Endodermal cell (in vitro differentiated cells): ENCODE data around the gene YIF1B. TPM values are rescaled to one million over a fixed set of nuclear protein-coding genes. Genes with fewer than 3 reads are reported as not detected.

Experiments
- DNase-seq: peaks from one replicate; pipeline ENCODE4 v3.0.0-alpha.2; 2017
- H3K27ac ChIP-seq: 2 replicates; pipeline ENCODE4 v1.5.1; 2013; ENCODE audit warnings: mild to moderate bottlenecking, low read depth, low read length, moderate library complexity
- H3K27me3 ChIP-seq: 2 replicates; pipeline ENCODE4 v1.6.1; 2013; ENCODE audit warnings: mild to moderate bottlenecking, low read length, moderate library complexity; ENCODE audit not compliant: insufficient read depth, control insufficient read depth, poor library complexity, severe bottlenecking
- H3K36me3 ChIP-seq: 2 replicates; pipeline ENCODE4 v1.7.0; 2013; ENCODE audit warnings: mild to moderate bottlenecking, low read length, moderate library complexity; ENCODE audit not compliant: control insufficient read depth, insufficient read depth
- H3K4me1 ChIP-seq: one replicate; pipeline ENCODE4 v1.7.0; 2013; ENCODE audit warnings: low read length; ENCODE audit not compliant: control insufficient read depth, insufficient read depth
- H3K4me3 ChIP-seq: 2 replicates; pipeline ENCODE4 v1.5.1; 2013; ENCODE audit warnings: mild to moderate bottlenecking, low read length, moderate library complexity
- H3K9ac ChIP-seq: 2 replicates; pipeline ENCODE4 v1.6.1; 2013; ENCODE audit warnings: mild to moderate bottlenecking, low read length, moderate library complexity; ENCODE audit not compliant: poor library complexity, severe bottlenecking; ENCODE audit errors: extremely low read depth
- H3K9me3 ChIP-seq: 2 replicates; pipeline ENCODE4 v1.6.1; 2013; ENCODE audit warnings: mild to moderate bottlenecking, low read length, moderate library complexity; ENCODE audit not compliant: control insufficient read depth
- H3K27ac Mint-ChIP-seq: 2 replicates; pipeline ENCODE4 v1.8.0; 2020; ENCODE audit warnings: mixed read lengths
- H3K27me3 Mint-ChIP-seq: 2 replicates; pipeline ENCODE4 v1.8.0; 2021; ENCODE audit warnings: mild to moderate bottlenecking, mixed read lengths; ENCODE audit not compliant: insufficient read depth
- H3K36me3 Mint-ChIP-seq: 2 replicates; pipeline ENCODE4 v1.8.0; 2020; ENCODE audit warnings: low read depth, mixed read lengths
- H3K4me1 Mint-ChIP-seq: 2 replicates; pipeline ENCODE4 v1.8.0; 2020; ENCODE audit warnings: mixed read lengths
- H3K4me3 Mint-ChIP-seq: 2 replicates; pipeline ENCODE4 v1.8.0; 2020; ENCODE audit warnings: mild to moderate bottlenecking, moderate library complexity, mixed read lengths
- H3K9me3 Mint-ChIP-seq: 2 replicates; pipeline ENCODE4 v1.8.0; 2020; ENCODE audit warnings: mild to moderate bottlenecking, mixed read lengths
- CTCF ChIP-seq: fragments of 200-600 bp; sonication (generic); conservative IDR thresholded peaks from 2 replicates; pipeline ENCODE4 v1.5.0; 2021; ENCODE audit warnings: antibody characterized with exemption, mild to moderate bottlenecking
- WGBS, 2 experiments: methylation state at CpG; one replicate each; pipeline versions ENCODE4 v1.1.5 to v1.1.7; 2013; ENCODE audit warnings: missing lambda C conversion rate in 2 of 2, mixed read lengths in 1 of 2; ENCODE audit not compliant: insufficient coverage in 1 of 2, insufficient read length in 1 of 2; 5-methylcytosine and 5-hydroxymethylcytosine counted together
- total RNA-seq, 2 donors: library from RNA; stranded (reverse); fragmentation: NEBNext Ultra II Directional in 1 of 2; extraction: Animal tissue kit (Norgen Biotek cat#: 25700) in 1 of 2; gene quantifications; 2 replicates in 1 of 2; 3 replicates in 1 of 2; pipeline ENCODE4 v1.2.1, GENCODE V29; 2021

YIF1B gene
- total RNA-seq, 2 donors from 2014 or later: 68.6 to 74.6 TPM

- Histone ChIP-seq H3K9ac (no peak overlapping the region), H3K27me3 (no peaks in the 10 kb centered on the region), H3K4me3 (no peak overlapping the region), H3K4me1 (no peaks in the 10 kb centered on the region), H3K9me3 (no peaks in the 10 kb centered on the region), H3K36me3 (peaks cover 65% of the 10 kb centered on the region), H3K27ac (no peak overlapping the region)
- no peak for TF ChIP-seq CTCF
- WGBS, 2 experiments: 96 to 100% methylated on average over 3 to 8 of the region's 8 CpGs
- no peak for DNase-seq
- no peak overlapping the region for H3K4me3 Mint-ChIP-seq
- H3K36me3 Mint-ChIP-seq: peaks cover 56% of the 10 kb centered on the region
- H3K27ac Mint-ChIP-seq: peak overlapping the region; percentile 76
- no peaks in the 10 kb centered on the region for H3K9me3 Mint-ChIP-seq
- H3K27me3 Mint-ChIP-seq: no peaks in the 10 kb centered on the region
- H3K4me1 Mint-ChIP-seq: peaks cover 11% of the 10 kb centered on the region
These were observed 32.5 kb downstream of the YIF1B start for GRCh38 chr19:38283271-38283670.

GRCh38 chr19:38281811-38282566 lies 33.8 kb downstream of the YIF1B start:
- H3K4me1 Mint-ChIP-seq: peaks cover 21% of the 10 kb centered on the region
- H3K36me3 ChIP-seq: peaks cover 58% of the 10 kb centered on the region
- H3K9ac ChIP-seq: no peak overlapping the region
- H3K4me1 ChIP-seq: no peaks in the 10 kb centered on the region
- H3K36me3 Mint-ChIP-seq: peaks cover 49% of the 10 kb centered on the region
- WGBS, 2 experiments: 73 to 87% methylated on average over 2 to 7 of the region's 7 CpGs
- TF ChIP-seq CTCF: no peak
- no peak for DNase-seq
- H3K4me3 Mint-ChIP-seq: no peak overlapping the region
- peak overlapping the region; percentile 76 for H3K27ac Mint-ChIP-seq
- no peaks in the 10 kb centered on the region for H3K9me3 Mint-ChIP-seq
- no peak overlapping the region for H3K27ac ChIP-seq
- H3K27me3 Mint-ChIP-seq: no peaks in the 10 kb centered on the region
- no peak overlapping the region for H3K4me3 ChIP-seq
- H3K27me3 ChIP-seq: no peaks in the 10 kb centered on the region
- no peaks in the 10 kb centered on the region for H3K9me3 ChIP-seq

- Histone ChIP-seq H3K4me3 (no peak overlapping the region), H3K4me1 (no peaks in the 10 kb centered on the region), H3K9me3 (no peaks in the 10 kb centered on the region), H3K27ac (no peak overlapping the region), H3K27me3 (no peaks in the 10 kb centered on the region), H3K9ac (no peak overlapping the region), H3K36me3 (peaks cover 54% of the 10 kb centered on the region)
- no peak for TF ChIP-seq CTCF
- Mint-ChIP-seq H3K27ac (peak overlapping the region; percentile 60), H3K36me3 (peaks cover 40% of the 10 kb centered on the region), H3K4me1 (peaks cover 21% of the 10 kb centered on the region), H3K4me3 (no peak overlapping the region), H3K9me3 (no peaks in the 10 kb centered on the region), H3K27me3 (no peaks in the 10 kb centered on the region)
- WGBS, 2 experiments: 90 to 93% methylated on average over 13 to 17 of the region's 17 CpGs
- DNase-seq: no peak
These were observed 35.5 kb downstream of the YIF1B start for GRCh38 chr19:38280030-38280921.
